ENCODE results near the gene COL15A1.
A peak's percentile ranks its signal among the peaks of the same experiment; 100 is the strongest.

The COL15A1 gene

DNA sequence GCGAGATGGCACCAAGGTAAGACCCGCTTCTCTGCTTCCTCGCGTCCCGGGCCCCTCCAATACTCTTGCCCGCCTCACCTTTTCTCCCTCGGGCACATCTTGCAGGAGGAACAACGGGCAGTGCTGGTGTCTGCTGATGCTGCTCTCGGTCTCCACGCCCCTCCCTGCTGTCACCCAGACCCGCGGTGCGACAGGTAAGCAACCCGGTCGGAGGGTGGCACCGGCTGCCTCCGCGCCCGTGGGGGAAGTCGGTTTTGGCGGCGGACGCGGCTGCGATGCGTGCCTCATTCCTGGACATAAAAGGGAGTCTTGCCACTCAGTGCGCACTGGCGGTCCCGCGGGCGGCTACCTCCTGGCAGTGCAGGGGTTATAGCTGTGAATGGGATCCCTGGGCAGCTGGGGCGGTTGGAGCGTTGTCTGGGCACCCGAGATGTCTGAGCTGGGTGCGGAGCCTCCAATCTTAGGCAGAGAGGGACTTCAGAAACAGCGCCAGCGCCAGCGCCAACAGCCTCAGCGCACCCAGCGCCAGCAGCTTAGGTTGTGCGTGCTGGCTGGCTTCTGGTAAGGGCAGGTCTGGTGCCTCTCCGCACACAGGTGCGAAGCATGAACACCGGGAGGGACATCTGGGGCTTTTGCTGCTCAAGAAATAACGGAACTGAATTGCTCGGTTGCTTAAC is 488 bp downstream of the COL15A1 start:
- DNase-seq, result peak in 4 of 58 donors; percentile 9 to 22 (median 16)

DNA sequence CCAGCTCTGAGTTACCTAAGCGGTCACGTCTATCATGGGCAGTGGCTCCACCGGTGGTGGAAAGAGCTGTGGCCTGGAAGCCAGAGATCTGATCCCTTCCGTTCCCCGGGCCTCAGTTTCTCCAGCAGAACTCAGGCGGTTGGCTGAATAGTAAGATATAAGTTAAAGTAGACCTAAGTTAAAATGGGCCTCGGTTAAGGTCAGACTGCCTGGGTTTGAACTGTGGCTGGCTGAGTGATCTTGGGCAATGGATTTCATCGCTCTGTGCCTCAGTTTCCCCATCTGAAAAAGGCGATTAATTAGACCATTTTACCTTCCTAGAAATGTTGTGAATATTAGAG is 997 bp downstream of the COL15A1 start:
- no peak for DNase-seq

DNA sequence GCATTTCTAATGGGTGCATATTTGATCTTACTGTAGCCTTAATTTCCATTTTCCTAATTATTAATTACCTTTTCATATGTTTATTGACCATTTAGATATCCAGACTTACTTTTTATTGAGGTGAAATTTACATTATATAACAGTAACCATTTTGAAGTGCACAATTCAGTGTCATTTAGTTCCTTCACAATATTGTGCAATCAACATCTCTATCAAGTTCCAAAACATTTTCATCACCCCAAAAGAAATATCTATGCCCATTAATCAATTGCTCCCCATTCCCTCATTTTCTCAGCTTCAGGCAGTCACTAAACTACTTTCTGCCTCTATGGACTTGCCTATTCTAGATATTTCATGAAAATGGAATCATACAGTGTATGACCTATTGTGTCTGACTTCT is 5.9 kb downstream of the COL15A1 start:
- no peak for DNase-seq

DNA sequence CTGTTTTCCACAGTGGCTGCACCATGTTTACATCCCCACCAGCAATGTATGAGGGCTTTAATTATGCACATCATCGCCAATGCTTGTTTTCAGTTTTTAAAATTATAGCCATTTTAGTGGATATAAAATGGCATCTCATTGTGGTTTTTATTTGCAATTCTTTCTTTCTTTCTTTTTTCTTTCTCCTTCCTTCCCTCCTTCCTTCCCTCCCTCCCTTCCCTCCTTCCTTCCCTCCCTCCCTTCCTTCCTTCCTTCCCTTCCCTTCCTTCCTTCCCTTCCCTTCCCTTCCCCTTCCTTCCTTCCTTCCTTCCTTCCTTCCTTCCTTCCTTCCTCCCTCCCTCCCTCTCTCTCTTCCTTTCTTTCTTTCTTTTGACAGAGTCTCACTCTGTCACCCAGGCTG is 6.6 kb downstream of the COL15A1 start:
- DNase-seq, result no peak

DNA sequence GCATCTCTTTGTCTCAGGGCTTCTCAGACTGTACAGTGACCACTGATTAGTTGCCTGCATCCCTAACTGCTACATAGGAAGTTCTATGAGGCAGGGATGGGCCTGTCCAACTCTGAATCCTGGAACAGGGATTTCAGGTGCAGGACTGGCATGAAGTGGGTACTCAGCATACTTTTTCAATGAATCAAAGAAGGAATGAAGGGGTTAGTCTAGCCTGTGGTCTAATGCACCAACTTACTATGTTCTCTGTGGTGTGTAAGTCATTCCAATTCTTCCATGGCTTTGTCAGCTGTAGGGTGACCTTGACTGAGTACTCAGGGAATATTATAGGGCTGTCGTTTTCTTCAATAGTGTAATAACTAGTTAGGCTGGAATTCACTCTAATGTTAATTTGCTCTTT is 8.3 kb downstream of the COL15A1 start:
- DNase-seq, result no peak

DNA sequence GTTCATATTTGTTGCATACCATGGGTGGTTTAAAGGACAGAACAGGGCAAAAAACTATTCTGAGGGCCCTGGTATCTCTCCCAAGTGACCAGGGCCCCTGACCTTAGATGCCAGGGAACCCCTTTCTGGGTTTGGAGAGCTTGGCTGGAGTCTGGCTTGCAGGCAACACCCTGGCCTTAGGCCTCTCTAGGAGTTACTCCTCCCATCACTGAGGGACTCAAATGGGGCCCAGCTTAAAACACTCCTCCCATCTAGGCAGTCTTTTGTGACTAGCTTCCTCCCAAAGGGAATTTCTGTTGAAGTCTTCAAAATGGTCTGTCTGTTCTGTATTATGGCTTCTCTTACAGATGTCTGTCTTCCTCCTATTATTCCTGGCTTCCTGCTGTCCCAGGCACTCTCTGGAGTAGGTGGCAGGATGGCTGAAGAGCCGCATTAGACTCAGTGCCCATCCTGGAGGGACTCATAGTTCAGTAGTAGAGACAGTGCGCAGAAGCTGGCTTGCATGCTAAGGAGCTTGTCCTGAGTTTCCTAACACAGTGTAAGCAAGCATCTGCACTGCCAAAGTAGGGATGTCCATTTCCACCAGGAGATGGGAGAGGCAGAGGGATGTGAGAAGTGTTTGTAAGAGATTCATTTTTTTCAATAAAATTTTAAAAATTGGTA is 10.0 kb downstream of the COL15A1 start:
- DNase-seq, result no peak

DNA sequence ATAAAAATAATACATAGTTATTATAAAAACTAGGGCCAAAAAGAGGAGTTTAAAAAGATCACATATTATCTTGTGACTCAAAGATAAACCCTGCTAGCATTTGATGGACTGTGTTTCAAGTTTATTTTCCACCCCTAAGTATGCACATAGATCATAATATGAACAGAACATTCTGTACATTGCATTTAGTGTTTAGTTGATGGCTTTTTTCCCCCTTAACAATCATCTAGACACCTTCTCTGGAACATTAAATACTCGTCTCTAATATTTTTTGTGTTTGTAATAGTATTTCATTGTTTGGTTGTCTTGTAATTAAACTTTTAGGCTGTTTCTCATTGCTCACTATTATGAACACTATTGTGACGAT is 10.5 kb downstream of the COL15A1 start:
- DNase-seq, result no peak

DNA sequence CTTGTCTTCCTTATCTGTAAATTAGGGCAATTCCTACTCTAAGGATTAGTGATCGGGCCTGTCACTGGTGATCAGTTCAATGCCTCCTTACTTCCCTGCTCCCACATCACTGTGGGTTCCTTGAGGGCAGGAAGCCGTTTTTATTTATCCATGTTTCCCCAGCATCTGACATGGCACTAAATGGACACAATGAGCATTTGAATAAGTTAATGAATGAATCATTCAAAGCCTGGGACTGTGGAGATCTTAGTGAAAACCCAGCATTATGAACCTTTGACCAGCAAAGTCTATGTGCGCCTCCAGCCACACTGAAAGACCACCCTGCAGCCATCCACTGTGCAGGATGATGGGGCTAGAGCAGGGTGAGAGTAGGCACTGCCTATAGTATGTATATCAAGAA is 11.6 kb downstream of the COL15A1 start:
- DNase-seq, result no peak

DNA sequence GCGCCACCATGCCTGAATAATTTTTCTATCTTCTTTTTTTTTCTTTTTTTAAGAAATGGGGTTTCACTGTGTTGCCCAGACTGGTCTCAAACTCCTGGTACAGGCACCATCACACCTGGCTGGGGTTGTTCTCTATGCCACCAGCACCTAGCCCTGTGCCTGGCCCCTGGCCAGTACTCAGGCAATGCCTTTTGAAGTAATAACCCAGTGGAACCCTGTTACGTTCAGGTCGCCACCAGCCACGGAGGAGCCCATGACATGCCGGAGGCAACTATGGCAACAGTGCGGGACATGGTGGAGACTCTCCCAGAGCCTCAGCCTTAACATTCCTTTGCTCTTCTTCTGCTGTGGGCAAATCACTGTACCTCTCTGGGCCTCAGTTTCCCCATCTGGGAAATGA is 14.1 kb downstream of the COL15A1 start:
- DNase-seq, result no peak

DNA sequence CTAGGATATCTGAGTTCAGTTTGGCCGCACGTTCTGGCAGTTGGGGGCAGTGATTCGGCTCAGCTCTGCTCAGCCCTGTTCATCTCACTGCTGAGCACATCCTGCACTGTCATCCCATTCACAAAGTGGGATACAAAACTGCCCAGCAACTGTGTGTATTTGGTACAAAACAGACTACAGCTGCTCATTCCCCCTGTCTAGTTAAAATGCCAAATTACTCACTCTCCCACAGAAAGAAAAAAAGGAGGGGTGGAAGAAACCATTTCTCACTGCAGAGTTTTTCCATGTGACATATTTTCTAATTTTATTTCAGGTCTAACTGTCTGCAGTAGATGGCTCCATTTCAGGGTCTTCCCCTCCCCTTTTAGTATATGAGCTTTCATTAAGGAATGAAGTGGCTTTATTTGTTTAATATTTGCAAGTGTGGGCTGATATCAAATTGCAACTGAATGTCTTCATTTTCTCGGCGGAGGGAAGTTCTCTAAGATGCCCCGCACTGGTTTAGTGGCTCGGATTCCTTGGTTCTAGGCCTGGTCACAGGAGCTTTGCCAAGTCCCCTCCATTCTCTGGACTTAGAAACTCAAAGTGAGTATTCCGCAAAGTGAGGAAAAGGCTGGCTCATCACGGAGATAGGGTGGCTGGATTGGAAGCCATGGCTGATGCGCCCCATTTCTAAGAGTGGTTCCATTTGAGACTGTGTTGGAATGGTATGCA is 14.7 kb downstream of the COL15A1 start:
- DNase-seq, result peak in 1 of 58 donors; percentile 3

DNA sequence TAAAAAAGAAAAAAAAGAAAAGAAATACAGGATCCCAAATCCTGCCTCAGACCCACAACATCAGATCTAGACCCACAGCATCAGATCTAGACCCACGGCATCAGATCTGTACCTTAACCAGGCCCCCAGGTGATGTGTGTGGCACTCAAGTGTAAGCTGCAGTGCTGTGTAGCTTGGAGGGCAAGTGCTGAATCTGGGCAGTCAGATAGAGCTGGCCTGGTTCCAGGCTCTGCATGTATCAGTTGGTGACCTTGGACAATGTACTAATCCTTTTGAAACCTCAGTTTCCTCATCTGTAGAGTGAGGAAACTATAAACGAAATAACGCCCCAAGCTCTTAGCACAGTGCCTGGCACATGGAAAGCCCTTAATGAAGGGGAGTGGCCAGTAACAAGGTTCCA is 16.7 kb downstream of the COL15A1 start:
- no peak for DNase-seq

DNA sequence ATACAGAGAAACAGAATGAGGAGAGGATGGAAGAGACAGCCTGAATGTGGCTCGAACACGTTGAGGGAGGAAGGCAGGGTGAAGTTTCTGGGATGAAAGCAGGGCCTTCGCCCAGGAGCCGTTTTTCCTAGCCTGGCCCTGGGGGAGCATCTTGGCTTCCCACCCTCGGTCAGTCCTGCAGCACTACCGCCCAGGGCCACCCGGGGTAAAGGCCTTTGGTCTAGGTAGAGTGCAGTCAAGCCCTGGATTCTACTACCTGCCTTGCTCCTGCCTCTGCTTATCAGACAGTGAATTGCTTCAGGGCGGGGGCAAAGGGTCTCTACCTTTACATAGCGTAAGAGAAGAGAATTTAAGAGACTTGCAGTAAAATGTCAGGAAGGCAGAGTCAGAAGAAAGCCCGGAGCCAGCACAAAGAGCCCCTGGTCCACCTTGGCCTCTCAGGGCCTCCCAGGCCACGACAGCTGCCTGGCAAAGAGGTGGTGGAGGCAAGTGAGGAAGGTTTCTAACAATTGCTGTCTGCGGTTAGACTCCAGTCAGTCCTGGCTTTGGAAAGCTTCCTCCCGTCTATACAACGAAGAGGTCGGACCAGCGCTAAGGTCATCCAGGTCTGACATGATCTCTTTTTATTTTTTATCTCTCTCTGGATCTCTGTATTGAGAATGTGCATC is 17.9 kb downstream of the COL15A1 start:
- DNase-seq, result no peak

DNA sequence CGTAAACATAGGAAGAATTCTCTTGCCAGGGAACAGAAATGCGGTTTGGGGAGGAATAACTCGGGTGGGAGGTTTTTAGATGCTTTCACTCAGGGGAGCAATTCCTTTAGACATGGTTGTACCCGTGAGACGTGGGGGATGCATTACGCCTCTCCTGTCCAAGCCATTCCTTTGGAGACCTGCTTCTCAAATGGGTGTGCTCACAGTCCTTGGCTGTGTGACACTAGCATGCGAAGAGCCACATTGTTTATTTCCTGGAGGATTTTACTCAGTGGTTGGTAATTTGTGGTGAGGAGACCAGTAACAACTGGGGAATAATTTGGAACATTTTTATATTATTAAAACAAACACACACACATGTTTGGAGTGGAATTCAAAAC is 18.5 kb downstream of the COL15A1 start:
- no peak for DNase-seq

DNA sequence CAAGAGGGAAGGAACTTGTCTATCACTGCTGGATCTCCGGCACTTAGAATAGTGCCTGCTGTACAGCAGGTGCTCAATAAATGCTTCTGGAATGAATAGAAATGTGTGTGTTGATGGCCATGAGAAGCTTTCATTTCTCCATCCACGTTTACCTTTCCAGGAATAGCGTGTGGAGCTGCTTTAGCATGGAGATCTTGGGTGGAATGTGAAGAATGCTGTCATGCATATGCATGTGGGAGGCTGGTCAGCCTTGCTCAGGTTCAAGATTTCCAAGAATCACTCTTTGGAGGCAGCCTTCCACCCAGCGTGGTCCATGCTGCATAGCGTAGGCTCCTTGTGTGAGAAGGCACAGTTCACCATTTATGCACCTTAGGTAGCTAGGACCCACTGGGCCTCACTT is 19.2 kb downstream of the COL15A1 start:
- DNase-seq, result no peak

DNA sequence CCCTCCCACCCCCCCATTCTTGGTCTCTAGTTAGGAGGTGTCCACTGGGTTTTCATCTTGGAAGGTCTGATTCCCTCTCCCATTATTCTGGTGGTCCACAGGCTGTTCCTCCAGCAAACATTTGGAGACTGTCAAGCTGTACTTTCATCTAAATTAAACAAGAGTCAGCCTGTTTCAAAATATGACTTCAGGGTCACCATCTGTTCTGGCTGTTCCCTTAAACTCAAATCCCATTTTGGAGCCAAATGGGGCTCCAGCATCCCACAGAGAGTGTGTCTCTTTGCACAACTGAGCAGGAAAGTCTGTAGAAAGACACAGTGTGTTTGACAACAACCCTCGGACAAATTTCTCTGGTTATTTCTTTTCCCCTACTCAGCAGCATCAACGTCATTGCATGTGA is 20.5 kb downstream of the COL15A1 start:
- DNase-seq, result no peak

DNA sequence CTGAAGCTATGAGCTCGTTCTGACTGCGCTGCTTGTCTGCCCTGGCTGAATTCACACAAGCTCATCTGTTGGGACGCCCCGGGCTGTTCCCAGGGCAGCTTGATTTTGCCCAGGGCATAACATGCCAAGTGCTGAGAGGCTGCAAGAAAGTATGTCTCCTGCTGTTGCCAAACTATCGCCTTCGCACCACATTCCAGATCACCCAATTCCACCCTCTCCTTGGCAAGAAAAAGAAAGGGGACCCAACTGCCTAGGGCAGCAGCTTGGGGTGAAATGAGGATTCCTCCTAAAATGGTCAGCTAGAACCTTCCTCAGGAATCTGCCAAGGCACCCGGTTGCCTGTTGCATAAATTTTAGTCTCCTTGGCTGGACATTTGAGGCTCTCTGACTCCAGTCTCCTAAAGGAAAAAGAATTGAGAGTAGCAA is 21.2 kb downstream of the COL15A1 start:
- no peak for DNase-seq

DNA sequence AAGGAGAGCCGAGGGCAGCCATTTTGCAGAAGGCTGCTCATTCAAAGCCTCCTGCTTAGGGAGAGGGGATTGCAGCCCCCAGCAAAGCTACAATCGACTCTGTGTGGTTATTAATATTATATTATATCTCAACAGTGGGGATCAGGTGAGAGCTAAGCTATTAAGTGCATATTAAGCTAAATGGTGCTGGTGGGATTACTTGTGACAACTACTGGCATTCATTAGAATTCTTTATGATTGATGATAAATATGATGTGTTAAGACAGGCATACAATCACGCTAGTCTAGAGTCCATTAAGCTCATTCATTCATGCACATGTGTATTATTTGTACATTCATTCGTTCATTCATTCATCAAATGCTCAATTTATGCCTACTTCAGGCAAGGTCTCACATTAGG is 23.0 kb downstream of the COL15A1 start:
- no peak for DNase-seq

DNA sequence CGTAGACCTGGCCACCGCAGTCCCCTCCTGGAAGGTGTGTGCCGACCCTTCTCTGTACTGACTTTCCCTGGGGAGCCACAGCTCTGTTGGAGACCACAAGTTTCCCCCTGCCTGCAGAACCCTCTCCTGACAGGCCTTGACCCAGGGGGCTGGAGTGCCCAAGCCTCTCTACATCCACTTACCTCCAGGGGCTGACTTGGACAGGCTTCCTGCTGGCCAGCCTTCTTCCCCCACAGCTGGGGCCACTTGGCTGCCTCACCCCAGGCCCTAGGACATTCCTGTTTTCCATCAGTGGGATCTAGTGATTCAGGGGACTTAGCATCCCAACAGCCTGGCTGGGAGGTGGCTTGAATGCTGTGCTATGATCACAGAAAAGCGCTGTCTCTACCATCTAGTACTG is 23.6 kb downstream of the COL15A1 start:
- no peak for DNase-seq

DNA sequence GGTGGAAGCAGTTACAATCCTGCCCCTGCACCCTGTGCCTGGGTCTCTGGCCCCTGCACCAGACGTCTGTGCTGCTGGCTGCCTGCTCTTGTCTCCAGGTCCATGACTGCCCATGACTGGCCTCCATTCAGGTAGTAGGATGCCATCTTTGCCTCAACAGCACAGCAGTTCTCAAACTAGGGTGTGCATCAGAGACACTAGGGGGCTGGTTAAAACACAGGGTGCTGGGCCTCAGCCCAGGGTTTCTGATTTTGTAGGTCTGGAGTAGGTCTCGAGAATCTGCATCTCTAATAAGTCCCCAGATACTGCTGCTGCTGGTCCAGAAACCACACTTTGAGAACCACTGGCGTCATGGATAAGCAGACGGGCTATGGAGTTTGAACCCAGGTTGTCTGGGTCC is 24.0 kb downstream of the COL15A1 start:
- DNase-seq, result no peak

DNA sequence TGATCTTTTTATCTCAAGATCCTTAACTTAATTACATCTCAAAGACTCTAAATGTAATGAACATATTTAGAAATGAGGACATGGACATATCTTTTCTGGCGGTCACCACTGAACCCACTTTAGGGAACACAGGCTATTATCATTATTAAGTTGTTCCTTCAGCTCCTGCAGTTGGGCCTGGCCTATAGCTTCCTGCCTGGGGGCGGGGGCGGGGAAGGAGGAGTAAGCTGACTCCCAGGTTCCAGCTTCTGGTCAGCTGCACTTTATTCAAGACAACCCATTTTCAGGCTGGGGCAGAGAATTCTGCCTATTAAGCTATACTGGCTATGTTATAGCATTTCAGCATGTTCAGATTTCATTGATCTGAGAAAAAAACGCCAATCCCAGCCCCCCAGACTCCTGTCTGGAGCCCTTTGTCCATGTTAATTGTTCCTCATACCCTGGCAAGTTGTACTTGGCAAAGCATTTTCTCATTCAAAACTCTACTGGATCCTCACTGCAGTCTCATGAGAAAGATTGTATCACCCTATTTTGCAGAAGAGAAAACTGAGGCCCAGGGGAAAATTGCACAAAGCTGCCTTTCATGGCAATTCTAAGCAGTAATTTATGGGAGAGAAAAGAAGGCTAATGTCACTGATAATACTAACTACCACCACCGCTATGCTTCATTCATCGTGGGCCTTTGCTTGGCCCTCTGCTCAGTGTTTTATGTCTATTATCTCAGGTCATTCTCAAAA is 25.1 kb downstream of the COL15A1 start:
- DNase-seq, result no peak

DNA sequence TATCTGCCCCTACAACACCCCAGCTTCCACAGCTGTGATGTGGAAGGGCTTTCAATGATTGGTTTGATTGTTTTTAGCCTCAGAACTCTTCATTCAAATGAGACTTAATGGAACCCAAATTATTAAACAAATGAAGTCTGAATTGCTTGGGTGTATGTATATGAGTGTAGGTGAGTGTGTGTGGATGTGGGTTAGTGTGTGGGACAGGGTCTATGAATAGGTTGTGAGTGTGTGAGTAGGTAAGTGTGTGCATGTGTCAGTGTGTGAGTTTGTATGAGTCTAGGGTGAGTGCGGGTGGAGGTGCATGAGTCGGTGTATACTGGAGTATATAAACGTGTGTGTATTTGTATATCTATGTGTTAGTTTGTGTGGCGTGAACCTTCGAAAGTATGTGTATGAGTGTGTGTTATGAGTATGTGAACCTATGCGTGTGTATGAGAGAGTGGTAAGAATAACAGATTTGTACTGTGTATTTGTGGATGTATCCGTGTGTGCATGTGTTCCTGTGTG is 26.9 kb downstream of the COL15A1 start:
- peak in 1 of 58 donors; percentile 18 for DNase-seq
